T-cell (primary cell): ENCODE measurements around the gene MRPS34. TPM values are rescaled to one million over a fixed set of nuclear protein-coding genes. Genes with fewer than 3 reads are reported as not detected.

Source experiments
- ATAC-seq, 4 experiments: fragments of 200-7000 bp in 3 of 4; fragments of 150-1000 bp in 1 of 4; cut with Tn5 transposase; replicated peaks in 1 of 4; 1 replicate in 3 of 4; 2 replicates in 1 of 4; pipeline ENCODE4 v1.10.0; 2021; ENCODE audit warnings: moderate library complexity in 3 of 4, mild to moderate bottlenecking in 2 of 4, moderate number of reproducible peaks in 1 of 4
- CTCF ChIA-PET, 2 donors: fragments of 300-600 bp; sonication (Branson Sonifier 250); formaldehyde crosslinking; loops; one replicate each; lab custom pipeline; 2022; ENCODE audit warnings: antibody characterized with exemption in 2 of 2; lab: Charles Lee
- POLR2A ChIA-PET, 2 donors: fragments of 300-600 bp; sonication (Branson Sonifier 250); formaldehyde crosslinking; loops; one replicate each; lab custom pipeline; 2022; ENCODE audit warnings: antibody characterized with exemption in 2 of 2; lab: Charles Lee
- DNase-seq, 35 experiments: peaks; one replicate each; pipeline versions ENCODE4 v3.0.0 to v3.0.0-alpha.2; 2013 to 2023
- H3K27ac ChIP-seq: one replicate; pipeline ENCODE4 v1.5.1; 2013; ENCODE audit warnings: low read length
- H3K27me3 ChIP-seq, 2 experiments: replicated peaks in 1 of 2; 1 replicate in 1 of 2; 2 replicates in 1 of 2; pipeline versions ENCODE4 v1.6.1 to v1.7.0; 2013; ENCODE audit warnings: low read length in 1 of 2, mixed read lengths in 1 of 2; ENCODE audit not compliant: control insufficient read depth in 2 of 2, insufficient read depth in 2 of 2; ENCODE audit errors: extremely low read depth in 1 of 2
- H3K36me3 ChIP-seq, 2 donors: 1 replicate in 1 of 2; 2 replicates in 1 of 2; pipeline versions ENCODE4 v1.6.1 to v1.7.0; 2013; ENCODE audit warnings: low read length in 1 of 2; ENCODE audit not compliant: control insufficient read depth in 2 of 2, insufficient read depth in 1 of 2; ENCODE audit errors: extremely low read depth in 1 of 2
- H3K4me1 ChIP-seq, 2 experiments: 1 replicate in 1 of 2; 2 replicates in 1 of 2; pipeline versions ENCODE4 v1.6.1 to v1.7.0; 2013; ENCODE audit warnings: low read length in 2 of 2, mixed read lengths in 1 of 2; ENCODE audit not compliant: insufficient read depth in 2 of 2, control insufficient read depth in 1 of 2; ENCODE audit errors: extremely low read depth in 1 of 2
- H3K4me3 ChIP-seq, 2 donors: 1 replicate in 1 of 2; 2 replicates in 1 of 2; pipeline versions ENCODE4 v1.5.1 to v1.7.0; 2013; ENCODE audit warnings: mild to moderate bottlenecking in 2 of 2, low read length in 1 of 2, moderate library complexity in 1 of 2; ENCODE audit not compliant: control insufficient read depth in 1 of 2; ENCODE audit errors: extremely low read depth in 1 of 2
- H3K9me3 ChIP-seq: 2 replicates; pipeline ENCODE4 v1.7.0; 2013
- H3K27ac Mint-ChIP-seq, 2 donors: one replicate each; pipeline ENCODE4 v1.8.0; 2020 to 2021; ENCODE audit warnings: mild to moderate bottlenecking in 2 of 2, mixed read lengths in 2 of 2
- H3K27me3 Mint-ChIP-seq, 2 donors: one replicate each; pipeline ENCODE4 v1.8.0; 2021 to 2022; ENCODE audit warnings: mixed read lengths in 2 of 2
- H3K36me3 Mint-ChIP-seq: one replicate; pipeline ENCODE4 v1.8.0; 2021; ENCODE audit warnings: mixed read lengths
- H3K4me1 Mint-ChIP-seq, 3 donors: one replicate each; pipeline ENCODE4 v1.8.0; 2020 to 2022; ENCODE audit warnings: mixed read lengths in 3 of 3, mild to moderate bottlenecking in 1 of 3
- H3K4me3 Mint-ChIP-seq, 3 donors: one replicate each; pipeline ENCODE4 v1.8.0; 2020 to 2022; ENCODE audit warnings: mild to moderate bottlenecking in 3 of 3, mixed read lengths in 3 of 3, moderate library complexity in 3 of 3
- H3K9me3 Mint-ChIP-seq, 3 donors: one replicate each; pipeline ENCODE4 v1.8.0; 2020 to 2022; ENCODE audit warnings: mixed read lengths in 3 of 3
- WGBS: methylation state at CpG from one replicate; pipeline ENCODE4 v1.1.5; 2013; ENCODE audit warnings: missing lambda C conversion rate; ENCODE audit not compliant: insufficient coverage; 5-methylcytosine and 5-hydroxymethylcytosine counted together
- total RNA-seq, 35 experiments: library from RNA in 6 of 35; stranded (reverse) in 6 of 35; fragments of 120-200 nt in 1 of 35; gene quantifications; one replicate each; pipeline versions ENCODE4 v1.2.1 to v1.2.4 and lab custom pipeline; 2013 to 2026

The MRPS34 gene
- total RNA-seq, 5 donors from 2014 or later (not counting 1 experiment from before 2014, with no cell fraction given) = 37.5 to 91.2 (median 77.9) TPM

DNA sequence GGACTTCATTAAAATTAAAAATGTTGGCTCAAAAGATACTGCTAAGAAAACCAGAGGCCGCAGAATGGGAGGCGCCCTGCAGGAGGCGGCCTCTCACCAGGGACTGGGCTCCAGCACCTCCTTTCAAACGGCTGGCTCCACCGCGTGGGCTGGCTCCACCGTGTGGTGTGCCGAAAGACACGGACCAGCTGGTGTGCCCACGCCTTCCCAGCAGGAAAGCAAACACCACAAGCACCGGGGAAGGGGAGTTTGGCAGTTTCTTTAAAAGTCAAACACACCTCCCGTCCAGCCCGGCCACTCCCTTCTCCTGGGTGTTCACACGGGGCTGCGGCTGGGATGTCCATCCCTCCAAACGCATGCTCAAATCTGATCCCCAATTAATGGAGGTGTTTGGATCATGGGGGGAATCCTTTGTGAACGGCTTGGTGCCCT, 39.8 kb upstream of the MRPS34 start:
- 14% methylated on average over 10 of the region's 17 CpGs for WGBS
- no peaks in the 10 kb centered on the region for H3K9me3 ChIP-seq
- peaks cover 21% of the 10 kb centered on the region for H3K36me3 Mint-ChIP-seq
- no peak overlapping the region for H3K27ac ChIP-seq
- H3K27ac Mint-ChIP-seq = no peak overlapping the region
- H3K27me3 Mint-ChIP-seq = no peaks in the 10 kb centered on the region
- H3K4me1 Mint-ChIP-seq = peaks cover 7 to 11% (median 10%) of the 10 kb centered on the region in 3 donors
- H3K36me3 ChIP-seq = peaks cover 28 to 62% of the 10 kb centered on the region in 2 donors
- ChIA-PET CTCF (no interaction called here), POLR2A (no interaction called here)
- no peaks in the 10 kb centered on the region for H3K27me3 ChIP-seq
- H3K4me1 ChIP-seq = no peaks in the 10 kb centered on the region
- DNase-seq = peak in 32 of 35 experiments; percentile 10 to 60 (median 39)
- no peak overlapping the region for H3K4me3 Mint-ChIP-seq
- H3K4me3 ChIP-seq = no peak overlapping the region
- no peaks in the 10 kb centered on the region for H3K9me3 Mint-ChIP-seq
- ATAC-seq = peak; percentile 78 to 98 (median 88)

DNA sequence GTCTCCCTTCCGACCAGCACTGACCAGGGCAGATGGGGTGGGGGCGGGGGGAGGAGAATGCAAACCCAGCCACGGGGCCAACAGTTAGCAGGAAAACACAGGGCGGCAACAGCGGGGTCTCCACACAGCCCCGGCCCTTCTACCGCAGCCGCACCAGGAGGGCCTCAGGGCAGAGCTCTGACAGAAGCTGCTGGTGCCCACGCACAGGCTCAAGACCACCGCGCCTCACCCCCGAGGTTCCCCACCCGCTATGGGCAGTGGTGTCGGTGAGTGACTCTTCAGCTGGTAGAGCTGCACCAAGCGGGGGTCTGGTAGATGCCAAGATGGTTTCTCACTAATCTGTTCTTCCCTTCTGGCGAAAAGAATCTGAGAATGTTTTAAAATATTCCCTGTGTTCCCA, 37.6 kb upstream of the MRPS34 start:
- CTCF ChIA-PET = interaction anchor here in 1 of 2 donors (1.0 kb wide), 1 partner anchor 28 kb away, joined by 3 read pairs; the partner anchor contains the start of genes NUBP2 and SPSB3
- H3K27me3 ChIP-seq = no peaks in the 10 kb centered on the region
- Mint-ChIP-seq H3K4me3 (no peak overlapping the region), H3K27ac (no peak overlapping the region), H3K27me3 (no peaks in the 10 kb centered on the region), H3K4me1 (peaks cover 7 to 11% (median 10%) of the 10 kb centered on the region in 3 donors), H3K9me3 (no peaks in the 10 kb centered on the region), H3K36me3 (peaks cover 33% of the 10 kb centered on the region)
- peaks cover 26 to 50% of the 10 kb centered on the region in 2 donors for H3K36me3 ChIP-seq
- H3K9me3 ChIP-seq = no peaks in the 10 kb centered on the region
- DNase-seq (no peak), ATAC-seq (no peak)
- no peak overlapping the region for H3K4me3 ChIP-seq
- 100% methylated on average over 15 of the region's 16 CpGs for WGBS
- POLR2A ChIA-PET = interaction anchor here in 1 of 2 donors (0.8 kb wide), 1 partner anchor 421 kb away, joined by 9 read pairs; no protein-coding TSS in a partner anchor
- H3K27ac ChIP-seq = no peak overlapping the region
- no peaks in the 10 kb centered on the region for H3K4me1 ChIP-seq

DNA sequence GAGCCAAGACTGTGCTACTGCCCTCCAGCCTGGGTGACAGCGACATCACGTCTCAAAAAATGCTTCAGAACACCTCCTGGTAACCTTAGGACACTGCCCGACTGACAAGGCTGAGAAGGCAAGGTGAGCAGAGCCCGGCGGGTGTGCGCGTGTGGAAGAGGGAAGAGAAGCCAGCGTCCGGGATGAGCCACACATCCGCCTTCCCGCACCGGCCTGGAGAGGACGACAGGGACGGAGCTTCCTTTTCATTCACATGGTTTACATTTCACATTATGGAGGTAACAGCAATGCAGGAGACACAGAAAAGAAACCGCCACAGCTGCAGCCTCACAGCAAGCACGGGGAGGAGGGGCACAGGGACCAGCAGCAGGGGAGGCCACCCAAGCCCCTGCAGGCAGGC, 37.2 kb upstream of the MRPS34 start:
- Mint-ChIP-seq H3K4me1 (peaks cover 7 to 10% (median 9%) of the 10 kb centered on the region in 3 donors), H3K36me3 (peaks cover 30% of the 10 kb centered on the region), H3K27ac (no peak overlapping the region), H3K9me3 (no peaks in the 10 kb centered on the region), H3K4me3 (no peak overlapping the region), H3K27me3 (no peaks in the 10 kb centered on the region)
- Histone ChIP-seq H3K9me3 (no peaks in the 10 kb centered on the region), H3K4me3 (no peak overlapping the region), H3K27me3 (no peaks in the 10 kb centered on the region), H3K27ac (no peak overlapping the region), H3K4me1 (no peaks in the 10 kb centered on the region), H3K36me3 (peaks cover 22 to 46% of the 10 kb centered on the region in 2 donors)
- 97% methylated on average over 11 of the region's 16 CpGs for WGBS
- ChIA-PET CTCF (no interaction called here), POLR2A (interaction anchor here in 1 of 2 donors (0.8 kb wide), 1 partner anchor 420 kb away, joined by 9 read pairs; no protein-coding TSS in a partner anchor)
- DNase-seq (no peak), ATAC-seq (no peak)

DNA sequence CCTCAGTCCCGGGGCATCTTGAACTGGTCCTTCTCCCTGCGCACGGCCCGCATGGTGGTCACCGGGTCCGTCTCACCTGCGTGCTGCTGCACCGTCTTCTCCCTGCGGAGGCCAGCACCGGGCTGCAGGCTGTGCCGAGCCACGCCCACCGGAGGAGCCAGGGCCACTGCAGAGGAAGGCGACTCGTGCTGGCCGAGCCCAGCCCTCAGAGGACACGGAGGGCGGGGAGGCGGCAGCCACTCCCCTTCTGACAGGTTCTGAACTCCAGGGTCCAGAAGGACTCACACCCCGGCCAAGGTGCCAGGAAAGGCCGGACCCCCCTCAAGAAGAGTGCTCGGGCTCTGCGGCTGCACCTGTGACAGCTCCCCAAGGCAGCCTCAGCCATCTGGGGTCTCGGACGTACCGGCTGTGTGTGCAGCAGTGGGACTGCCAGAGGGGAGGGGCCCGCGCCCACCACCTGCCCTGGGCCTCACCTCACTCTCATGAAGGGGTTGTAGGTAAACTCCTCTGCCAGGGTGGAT, 36.4 kb upstream of the MRPS34 start:
- DNase-seq (no peak), ATAC-seq (no peak)
- Histone ChIP-seq H3K36me3 (peaks cover 22 to 46% of the 10 kb centered on the region in 2 donors), H3K4me3 (no peak overlapping the region), H3K9me3 (no peaks in the 10 kb centered on the region), H3K27ac (no peak overlapping the region), H3K4me1 (no peaks in the 10 kb centered on the region), H3K27me3 (no peaks in the 10 kb centered on the region)
- 96% methylated on average over 17 of the region's 28 CpGs for WGBS
- Mint-ChIP-seq H3K27ac (no peak overlapping the region), H3K4me1 (peaks cover 7 to 10% (median 9%) of the 10 kb centered on the region in 3 donors), H3K27me3 (no peaks in the 10 kb centered on the region), H3K36me3 (peaks cover 26% of the 10 kb centered on the region), H3K4me3 (no peak overlapping the region), H3K9me3 (no peaks in the 10 kb centered on the region)
- ChIA-PET CTCF (no interaction called here), POLR2A (no interaction called here)

DNA sequence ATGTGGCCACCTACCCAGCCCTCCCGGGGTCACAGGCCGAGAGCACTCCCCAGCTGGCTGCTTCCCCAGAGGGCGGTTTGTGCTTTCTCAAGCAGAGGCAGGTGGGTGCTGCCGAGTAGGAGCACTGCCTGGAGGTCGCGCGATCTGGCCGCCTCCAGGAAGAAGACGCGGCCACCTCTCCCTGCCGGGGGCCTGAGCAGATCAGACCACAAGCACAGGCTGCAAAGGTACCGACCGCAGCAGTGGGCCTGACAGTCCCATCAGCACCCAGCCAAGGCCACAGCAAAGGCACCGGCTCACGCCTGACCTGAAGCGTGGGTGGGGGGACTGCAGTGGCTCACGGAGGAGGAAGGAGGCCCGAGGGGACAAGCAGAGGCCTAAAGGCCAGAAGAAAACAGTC, 35.8 kb upstream of the MRPS34 start:
- Mint-ChIP-seq H3K27me3 (no peaks in the 10 kb centered on the region), H3K9me3 (no peaks in the 10 kb centered on the region), H3K36me3 (peaks cover 24% of the 10 kb centered on the region), H3K27ac (no peak overlapping the region), H3K4me1 (peaks cover 7 to 10% (median 9%) of the 10 kb centered on the region in 3 donors), H3K4me3 (no peak overlapping the region)
- DNase-seq (no peak), ATAC-seq (no peak)
- Histone ChIP-seq H3K4me1 (no peaks in the 10 kb centered on the region), H3K27me3 (no peaks in the 10 kb centered on the region), H3K9me3 (no peaks in the 10 kb centered on the region), H3K36me3 (peaks cover 22 to 42% of the 10 kb centered on the region in 2 donors), H3K4me3 (no peak overlapping the region), H3K27ac (no peak overlapping the region)
- ChIA-PET POLR2A (no interaction called here), CTCF (no interaction called here)
- 87% methylated on average over 16 of the region's 18 CpGs for WGBS

DNA sequence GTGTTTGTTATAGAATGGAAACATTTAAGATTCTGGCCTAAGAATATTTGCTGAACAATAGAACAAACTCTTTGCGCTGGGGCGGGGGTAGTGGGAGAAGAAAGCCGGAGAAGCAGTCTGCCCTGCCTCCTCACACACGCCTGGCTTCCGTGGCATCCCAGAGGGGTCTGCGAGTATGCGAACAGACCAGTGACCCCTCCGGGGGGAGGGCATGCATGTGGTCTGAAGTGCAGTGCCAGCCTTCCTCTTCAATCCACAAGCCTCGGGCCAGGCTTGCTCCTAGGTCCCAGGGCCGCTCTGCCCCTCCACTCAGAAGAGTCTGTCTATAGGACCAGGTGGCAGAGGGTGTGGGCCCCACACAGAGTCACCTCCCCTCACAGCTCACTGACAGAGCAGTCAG, 34.7 kb upstream of the MRPS34 start:
- Histone ChIP-seq H3K36me3 (peaks cover 22 to 34% of the 10 kb centered on the region in 2 donors), H3K27ac (no peak overlapping the region), H3K9me3 (no peaks in the 10 kb centered on the region), H3K4me1 (no peaks in the 10 kb centered on the region), H3K4me3 (no peak overlapping the region), H3K27me3 (no peaks in the 10 kb centered on the region)
- DNase-seq = no peak
- Mint-ChIP-seq H3K36me3 (peaks cover 18% of the 10 kb centered on the region), H3K9me3 (no peaks in the 10 kb centered on the region), H3K27me3 (no peaks in the 10 kb centered on the region), H3K4me1 (peaks cover 0 to 3% (median 2%) of the 10 kb centered on the region in 3 donors), H3K4me3 (no peak overlapping the region), H3K27ac (no peak overlapping the region)
- 97% methylated on average over 6 of the region's 10 CpGs for WGBS
- CTCF ChIA-PET = no interaction called here
- no peak for ATAC-seq
- POLR2A ChIA-PET = no interaction called here
